HCEC 1CT (cell line): Measurements from ENCODE around the gene TCTA.

Experiments
- DNase-seq: peaks from one replicate; pipeline ENCODE4 v3.0.0-alpha.2; 2017

The TCTA gene

DNA sequence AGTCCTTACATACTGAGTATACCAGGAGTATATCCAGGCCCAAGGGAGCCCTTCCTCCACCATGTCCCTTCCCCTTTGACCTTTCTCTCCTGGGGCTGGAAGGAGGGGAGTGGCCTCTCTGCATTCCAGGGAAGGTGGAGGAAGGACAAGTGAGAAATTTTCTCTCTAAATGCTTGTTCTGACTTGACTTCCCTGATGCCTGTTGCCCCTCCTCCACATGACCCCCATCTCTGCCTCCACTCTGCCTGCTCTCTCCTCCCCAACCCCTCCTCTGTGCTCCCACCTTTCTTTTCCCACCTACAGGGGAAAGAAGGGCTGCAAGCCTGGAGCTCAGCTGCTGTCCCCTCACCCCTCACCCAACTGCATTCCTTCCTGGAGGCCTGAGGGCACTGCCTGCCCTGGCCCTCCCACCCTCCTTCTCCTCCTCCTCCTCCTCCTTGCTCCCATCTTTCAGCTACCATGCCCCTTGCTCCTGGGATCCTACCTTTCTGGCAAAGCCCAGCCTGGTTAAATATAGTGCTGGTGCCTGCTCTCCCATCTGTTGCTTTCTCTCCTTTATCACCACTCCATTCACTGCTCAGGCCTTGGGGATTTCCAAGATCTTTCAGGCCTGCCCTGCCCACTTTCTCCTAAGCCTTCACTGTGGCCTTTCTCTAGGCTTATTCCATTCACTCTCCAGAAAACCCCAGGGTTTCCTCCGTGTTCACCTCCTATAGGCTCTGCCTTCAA, 49.4 kb downstream of the TCTA start:
- peak; percentile 7 for DNase-seq

DNA sequence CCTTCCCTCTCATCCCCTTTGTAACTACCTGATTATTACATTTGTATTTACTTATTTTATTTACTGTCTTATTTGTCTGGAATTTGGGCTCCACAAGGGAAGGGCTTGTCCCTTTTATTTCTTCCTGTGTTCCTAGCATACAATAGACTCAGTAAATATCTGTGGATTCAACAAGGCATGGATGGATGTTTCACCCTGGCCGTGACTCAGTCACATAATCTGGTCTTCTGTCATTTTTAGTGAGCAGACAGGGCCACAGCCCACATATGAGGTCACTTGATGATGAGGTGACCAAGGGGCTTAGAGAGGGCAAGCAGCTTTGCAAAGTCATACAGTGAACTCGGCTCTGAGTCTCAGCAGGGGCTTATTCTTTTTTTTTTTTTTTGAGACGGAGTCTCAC, 50.0 kb downstream of the TCTA start:
- peak; percentile 8 for DNase-seq

DNA sequence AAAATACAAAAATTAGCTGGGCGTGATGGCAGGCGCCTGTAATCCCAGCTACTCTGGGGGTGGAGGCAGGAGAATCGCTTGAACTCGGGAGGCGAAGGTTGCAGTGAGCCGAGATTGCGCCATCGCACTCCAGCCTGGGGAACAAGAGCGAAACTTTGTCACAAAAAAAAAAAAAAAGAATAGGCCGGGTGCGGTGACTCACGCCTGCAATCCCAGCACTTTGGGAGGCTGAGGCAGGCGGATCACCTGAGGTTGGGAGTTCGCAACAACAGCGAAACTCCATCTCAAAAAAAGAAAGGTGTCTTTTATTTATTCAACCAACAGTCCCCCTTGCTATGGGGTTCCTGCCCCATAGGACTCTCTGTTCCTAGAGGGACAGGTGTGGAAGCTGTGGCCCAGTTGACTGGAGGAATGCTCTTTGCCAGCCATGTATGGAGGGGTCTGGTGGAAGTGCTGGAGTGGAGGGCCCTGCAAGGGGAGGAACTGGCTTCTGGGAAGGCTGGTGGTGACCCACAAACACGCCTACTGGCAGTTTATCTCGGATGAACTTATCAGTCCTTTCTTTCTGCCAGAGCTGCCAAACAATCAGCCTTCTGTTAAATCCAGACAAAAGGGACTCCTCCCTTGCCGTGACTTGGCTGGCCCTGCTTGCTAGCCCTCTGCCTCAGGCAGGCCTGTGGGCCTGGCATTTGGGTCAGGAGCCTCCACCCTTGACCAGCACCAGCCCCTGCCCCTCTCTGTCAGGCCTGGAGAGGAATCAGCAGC, 53.2 kb downstream of the TCTA start:
- DNase-seq: no peak
